Colonic mucosa (tissue), 4 donors: ENCODE data around the gene TAP2. TPM values are rescaled to one million over a fixed set of nuclear protein-coding genes. Genes with fewer than 3 reads are reported as not detected.

Source experiments
- DNase-seq: peaks from one replicate; pipeline ENCODE4 v3.0.0-alpha.2; 2020
- H3K27ac ChIP-seq: fragments of 200-600 bp; one replicate; pipeline ENCODE4 v1.8.0; 2021
- H3K27me3 ChIP-seq: fragments of 200-600 bp; one replicate; pipeline ENCODE4 v1.8.0; 2021
- H3K36me3 ChIP-seq: fragments of 200-600 bp; one replicate; pipeline ENCODE4 v1.8.0; 2021
- H3K4me1 ChIP-seq: fragments of 200-600 bp; one replicate; pipeline ENCODE4 v1.8.0; 2021; ENCODE audit warnings: mild to moderate bottlenecking
- H3K4me3 ChIP-seq: fragments of 200-600 bp; one replicate; pipeline ENCODE4 v1.8.0; 2021
- H3K9ac ChIP-seq, 2 donors: one replicate each; pipeline ENCODE4 v1.7.0; 2013; ENCODE audit warnings: control low read depth in 2 of 2, low read depth in 2 of 2, low read length in 2 of 2
- H3K9me3 ChIP-seq: fragments of 200-600 bp; one replicate; pipeline ENCODE4 v1.8.0; 2021
- intact Hi-C: fragments of 100-400 bp; cut with DNase I; formaldehyde crosslinking; loops from one replicate; pipeline ENCODE4 v1.14.1; 2022
- total RNA-seq, 2 donors: library from RNA; stranded (reverse); fragmentation: NEBNext Ultra II Directional in 1 of 2; extraction: Animal tissue kit (Norgen Biotek cat#: 25700) in 1 of 2; gene quantifications; one replicate each; pipeline ENCODE4 v1.2.1, GENCODE V29; 2021
- TF ChIP-seq, protein P1 (sequence below): fragments of 200-600 bp; IDR thresholded peaks from one replicate; pipeline ENCODE4 v1.8.0; 2022; ENCODE audit warnings: antibody characterized with exemption, mild to moderate bottlenecking
- donor health status: healthy.
- donor health status: DM: no; HTN: no; CAD: no.
- donor health status: DM: no; HTN: no; CAD: no.

The TAP2 gene
- total RNA-seq = 10 to 100 TPM; 45.2 to 95.1 TPM

DNA sequence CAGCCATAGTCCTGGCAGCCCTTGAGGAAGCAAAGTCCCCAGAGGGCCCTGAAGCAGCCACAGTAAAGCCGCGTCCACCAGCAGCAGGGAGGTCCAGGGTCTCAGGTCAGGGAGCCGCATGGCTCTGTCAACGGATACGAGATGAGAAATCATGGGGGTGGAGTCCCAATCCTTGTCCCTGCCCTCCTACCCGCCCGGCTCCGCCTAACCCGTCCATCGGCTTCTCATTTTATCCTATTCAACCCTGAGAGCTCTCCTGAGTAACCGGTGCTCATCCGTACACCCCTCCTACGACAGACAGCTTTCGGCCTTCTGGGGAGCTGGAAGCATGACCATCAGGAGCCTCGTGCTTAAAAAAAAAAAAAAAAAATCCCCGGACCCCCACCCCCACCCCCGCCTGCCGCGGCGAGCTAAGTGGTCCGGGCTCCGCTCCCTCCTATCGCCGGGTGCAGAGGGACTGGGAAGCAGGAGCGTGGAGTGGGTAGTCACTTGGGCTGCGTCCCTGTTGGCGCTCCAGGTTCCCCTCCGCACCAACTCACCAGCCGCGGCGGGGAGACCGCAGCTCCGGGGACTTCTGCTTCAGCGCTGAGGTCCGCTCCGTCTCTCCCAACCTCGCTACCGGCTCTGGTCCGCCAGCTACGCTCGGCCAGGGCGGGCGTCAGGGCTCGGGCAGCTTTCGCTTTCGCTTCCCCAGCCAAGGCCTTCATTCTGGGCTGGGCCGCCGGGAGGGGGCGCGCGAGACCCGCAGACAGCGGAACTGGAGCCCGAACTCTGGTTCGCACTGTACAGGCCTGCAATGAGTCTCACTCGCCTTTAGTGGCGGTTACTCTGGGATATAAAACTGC lies at the start of gene TAP2:
TSS of gene TAP2 (minus strand) at position 626 of the 845 bp plus-strand sequence. CDS start at position 120, 506 bp downstream.
- Histone ChIP-seq H3K27ac (peak within 1 kb of the TSS; percentile 94), H3K36me3 (no peaks in the 10 kb centered on the region), H3K4me3 (peak within 1 kb of the TSS; percentile 60), H3K4me1 (peaks cover 14% of the 10 kb centered on the region), H3K9ac (peak within 1 kb of the TSS; percentile 70 to 71), H3K27me3 (no peaks in the 10 kb centered on the region), H3K9me3 (no peaks in the 10 kb centered on the region)
- peak; percentile 99 for DNase-seq
- TF ChIP-seq, protein P1, sequence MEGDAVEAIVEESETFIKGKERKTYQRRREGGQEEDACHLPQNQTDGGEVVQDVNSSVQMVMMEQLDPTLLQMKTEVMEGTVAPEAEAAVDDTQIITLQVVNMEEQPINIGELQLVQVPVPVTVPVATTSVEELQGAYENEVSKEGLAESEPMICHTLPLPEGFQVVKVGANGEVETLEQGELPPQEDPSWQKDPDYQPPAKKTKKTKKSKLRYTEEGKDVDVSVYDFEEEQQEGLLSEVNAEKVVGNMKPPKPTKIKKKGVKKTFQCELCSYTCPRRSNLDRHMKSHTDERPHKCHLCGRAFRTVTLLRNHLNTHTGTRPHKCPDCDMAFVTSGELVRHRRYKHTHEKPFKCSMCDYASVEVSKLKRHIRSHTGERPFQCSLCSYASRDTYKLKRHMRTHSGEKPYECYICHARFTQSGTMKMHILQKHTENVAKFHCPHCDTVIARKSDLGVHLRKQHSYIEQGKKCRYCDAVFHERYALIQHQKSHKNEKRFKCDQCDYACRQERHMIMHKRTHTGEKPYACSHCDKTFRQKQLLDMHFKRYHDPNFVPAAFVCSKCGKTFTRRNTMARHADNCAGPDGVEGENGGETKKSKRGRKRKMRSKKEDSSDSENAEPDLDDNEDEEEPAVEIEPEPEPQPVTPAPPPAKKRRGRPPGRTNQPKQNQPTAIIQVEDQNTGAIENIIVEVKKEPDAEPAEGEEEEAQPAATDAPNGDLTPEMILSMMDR = peak; percentile 98
- intact Hi-C loops = loop anchor here (2.0 to 5.0 kb wide), 2 partner anchors 16 to 34 kb away; partner anchors contain the start of gene PSMB9

DNA sequence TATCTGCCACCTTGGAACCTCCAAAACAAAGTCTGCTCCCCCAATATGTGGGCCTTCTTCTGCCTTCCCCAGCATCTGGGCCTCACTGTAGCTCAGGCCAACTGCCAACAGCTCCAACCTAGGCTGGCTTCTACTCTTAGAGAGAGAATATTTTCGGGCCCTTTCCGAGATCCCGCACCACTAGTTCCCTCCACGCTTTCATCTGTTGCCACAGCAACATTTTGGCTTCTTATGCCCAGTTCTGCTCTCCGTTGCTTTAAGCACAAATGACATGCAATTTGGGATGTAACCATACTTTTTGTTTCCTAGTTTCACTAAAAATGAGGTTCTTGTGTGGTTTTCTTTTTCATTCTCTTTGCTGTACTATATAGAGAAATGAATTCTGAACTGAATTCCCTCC lies 49.1 kb upstream of the TAP2 start:
- intact Hi-C loops = loop anchor here (5.0 kb wide), 2 partner anchors 45 to 60 kb away; no protein-coding TSS in a partner anchor
- no peaks in the 10 kb centered on the region for H3K9me3 ChIP-seq

DNA sequence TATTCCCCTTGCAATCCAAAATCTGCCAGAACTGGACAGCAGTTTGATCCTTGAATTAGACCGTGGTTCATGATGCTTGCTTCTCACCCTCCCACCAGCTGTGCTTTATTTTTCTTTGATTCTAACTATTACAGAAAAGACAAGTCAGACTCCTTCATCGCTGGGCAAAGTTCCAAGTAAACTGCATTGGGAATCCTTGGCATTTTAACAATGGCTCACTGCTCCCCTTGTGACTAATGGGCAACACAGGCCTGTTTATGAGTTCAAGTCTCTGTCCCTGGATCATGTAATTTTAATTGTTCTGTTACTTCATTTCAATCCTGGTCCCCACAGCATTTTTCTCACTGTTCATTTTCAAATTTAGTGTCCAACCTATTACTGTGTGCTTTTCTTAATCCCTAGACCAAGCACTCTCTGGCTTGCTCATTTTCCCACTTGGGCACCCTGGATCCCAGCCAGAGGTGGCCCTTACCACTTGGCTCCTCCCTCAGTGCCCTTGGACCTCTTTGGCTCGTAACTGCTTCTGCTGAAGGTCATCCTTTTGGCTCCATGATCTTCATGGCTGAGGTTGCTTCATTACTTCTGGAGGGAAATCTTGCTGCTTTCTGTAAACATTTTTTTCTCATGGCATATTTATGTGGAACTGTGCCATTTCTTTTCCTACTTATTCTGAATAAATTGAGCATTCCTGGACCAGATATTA lies 48.3 kb upstream of the TAP2 start:
- TF ChIP-seq, protein P1 = no peak
- no peak for DNase-seq
- Histone ChIP-seq H3K9ac (no peak overlapping the region), H3K4me3 (no peak overlapping the region), H3K36me3 (no peaks in the 10 kb centered on the region), H3K27ac (no peak overlapping the region), H3K27me3 (no peaks in the 10 kb centered on the region), H3K9me3 (no peaks in the 10 kb centered on the region), H3K4me1 (no peaks in the 10 kb centered on the region)
- intact Hi-C loops = loop anchor here (5.0 kb wide), 2 partner anchors 45 to 60 kb away; no protein-coding TSS in a partner anchor

More for the DNA sequence above, 49.1 kb upstream of the TAP2 start:
- Histone ChIP-seq H3K4me3 (no peak overlapping the region), H3K27me3 (no peaks in the 10 kb centered on the region), H3K27ac (no peak overlapping the region), H3K9ac (no peak overlapping the region), H3K36me3 (no peaks in the 10 kb centered on the region), H3K4me1 (no peaks in the 10 kb centered on the region)
- TF ChIP-seq, protein P1 = no peak
- DNase-seq = no peak

DNA sequence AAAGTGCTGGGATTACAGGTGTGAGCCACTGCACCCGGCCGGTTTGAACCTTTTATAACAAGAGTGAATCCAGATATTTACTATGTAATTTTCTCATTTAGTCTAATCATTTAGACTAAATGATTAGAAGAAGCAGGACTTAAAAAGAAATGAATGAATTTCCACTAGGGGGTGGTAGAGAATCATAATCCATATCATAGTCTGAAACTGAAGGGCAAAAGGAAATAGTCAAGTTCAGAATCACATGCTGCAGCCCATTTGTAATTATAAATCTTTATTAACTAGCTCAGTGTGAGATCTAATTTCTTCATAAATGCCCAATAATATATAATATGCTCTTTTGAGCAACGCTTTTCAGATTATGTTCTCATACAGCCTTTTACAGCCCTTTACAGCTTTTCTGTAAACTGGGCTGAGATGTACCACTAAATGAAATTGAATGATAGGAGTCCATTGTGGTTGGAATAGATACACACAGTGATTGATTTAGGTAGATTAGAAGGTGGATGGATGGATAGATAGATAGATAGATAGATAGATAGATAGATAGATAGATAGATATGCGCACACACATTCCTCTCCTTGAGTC lies 47.3 kb upstream of the TAP2 start:
- H3K36me3 ChIP-seq = no peaks in the 10 kb centered on the region
- no peak overlapping the region for H3K9ac ChIP-seq
- H3K4me1 ChIP-seq = no peaks in the 10 kb centered on the region
- TF ChIP-seq, protein P1 = peak; percentile 66
- H3K4me3 ChIP-seq = no peak overlapping the region
- H3K9me3 ChIP-seq = no peaks in the 10 kb centered on the region
- DNase-seq = no peak
- no peak overlapping the region for H3K27ac ChIP-seq
- no peaks in the 10 kb centered on the region for H3K27me3 ChIP-seq
- intact Hi-C loops = loop anchor here (5.0 kb wide), 2 partner anchors 47 to 62 kb away; no protein-coding TSS in a partner anchor

DNA sequence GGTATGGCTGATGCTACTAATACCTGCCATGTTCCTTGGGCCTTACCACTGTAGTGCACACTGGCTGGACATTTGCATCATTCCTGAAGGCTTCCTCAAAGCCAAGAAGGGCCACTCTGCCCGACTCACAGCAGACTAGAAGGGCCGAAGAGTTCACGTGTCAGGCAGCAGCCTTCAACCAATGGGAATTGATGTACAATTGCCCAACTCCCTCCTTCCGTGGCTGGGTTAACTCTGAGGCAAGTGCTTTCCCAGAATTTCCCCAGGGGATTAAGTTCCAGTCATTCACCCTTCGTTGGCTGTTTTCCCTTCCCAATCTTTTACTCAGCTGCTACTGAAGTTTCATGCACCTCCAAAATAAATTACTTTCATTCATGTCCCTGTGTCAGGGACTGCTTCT lies 45.2 kb upstream of the TAP2 start:
- no peak overlapping the region for H3K27ac ChIP-seq
- H3K36me3 ChIP-seq = no peaks in the 10 kb centered on the region
- H3K9me3 ChIP-seq = no peaks in the 10 kb centered on the region
- no peaks in the 10 kb centered on the region for H3K4me1 ChIP-seq
- no peak overlapping the region for H3K9ac ChIP-seq
- TF ChIP-seq, protein P1 = no peak
- intact Hi-C loops = loop anchor here (1.0 kb wide), 1 partner anchor 101 kb away; no protein-coding TSS in a partner anchor
- H3K27me3 ChIP-seq = no peaks in the 10 kb centered on the region
- no peak for DNase-seq
- H3K4me3 ChIP-seq = no peak overlapping the region
